ENCODE results near the gene SAP25.

The SAP25 gene

GRCh38 chr7:100595188-100595587 lies 21.5 kb upstream of the SAP25 start:
- no peak for DNase-seq (ENCODE audit: low read depth)

- no peak for DNase-seq (ENCODE audit: low read depth)
Observed at GRCh38 chr7:100591596-100591995, 17.9 kb upstream of the SAP25 start.

GRCh38 chr7:100590077-100590737 lies 16.5 kb upstream of the SAP25 start:
- DNase-seq (ENCODE audit: low read depth): no peak

GRCh38 chr7:100589341-100589947 lies 15.7 kb upstream of the SAP25 start:
- no peak for DNase-seq (ENCODE audit: low read depth)

- peak; percentile 59 for DNase-seq (ENCODE audit: low read depth)
Observed at GRCh38 chr7:100588438-100588837, 14.7 kb upstream of the SAP25 start.

DNA sequence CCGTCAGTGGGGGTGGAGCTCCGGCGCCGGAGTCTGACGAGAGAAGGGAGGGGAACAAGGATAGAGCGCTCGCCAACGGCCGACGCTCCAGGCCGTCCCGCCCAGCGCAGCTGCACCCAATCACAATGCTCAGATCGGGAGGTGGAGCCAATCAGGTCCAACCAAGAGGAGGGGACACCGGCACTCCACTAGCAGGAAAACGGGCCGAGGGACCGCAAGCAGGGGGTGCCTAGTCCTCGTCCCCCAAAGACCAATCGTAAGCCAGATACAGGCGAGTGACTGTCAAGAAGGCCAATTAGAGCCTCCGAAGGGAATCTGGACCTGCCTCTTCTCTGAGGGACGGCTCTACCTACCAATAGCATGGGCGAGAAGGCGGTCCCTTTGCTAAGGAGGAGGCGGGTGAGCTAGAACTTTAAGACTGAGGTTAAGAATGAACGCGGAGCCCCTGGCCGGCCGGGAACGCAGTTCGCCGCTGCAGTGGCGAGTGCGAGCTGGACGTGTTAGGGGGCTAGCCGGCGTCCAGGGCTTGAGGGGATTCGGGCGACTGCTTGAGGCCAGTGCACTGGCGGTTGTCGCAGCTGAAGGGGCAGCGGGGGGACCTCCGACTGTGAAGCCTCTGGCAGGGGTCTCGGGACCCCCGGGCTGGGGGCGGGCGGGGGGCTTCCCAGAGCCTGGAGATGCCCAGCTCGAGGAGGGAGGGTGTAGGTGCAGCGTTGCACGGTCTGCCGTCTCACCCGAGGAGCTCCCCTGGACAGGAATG lies 12.7 kb upstream of the SAP25 start, which contains the start of gene FBXO24:
Gene FBXO24 (plus strand): TSS at position 63 of the 760 bp plus-strand sequence. CDS start 298 bp downstream, at position 361.
- peak; percentile 99 for DNase-seq (ENCODE audit: low read depth)

GRCh38 chr7:100585511-100586265 lies 12.0 kb upstream of the SAP25 start, which contains the start of gene LRCH4:
TSS of gene LRCH4 (minus strand) at chr7:100586129. CDS start at chr7:100586100, 29 bp downstream.
- DNase-seq (ENCODE audit: low read depth): peak; percentile 45

- DNase-seq (ENCODE audit: low read depth): peak; percentile 70
Observed at GRCh38 chr7:100584683-100585510, 11.2 kb upstream of the SAP25 start.

- DNase-seq (ENCODE audit: low read depth): no peak
Observed at GRCh38 chr7:100584054-100584682, 10.5 kb upstream of the SAP25 start.

DNA sequence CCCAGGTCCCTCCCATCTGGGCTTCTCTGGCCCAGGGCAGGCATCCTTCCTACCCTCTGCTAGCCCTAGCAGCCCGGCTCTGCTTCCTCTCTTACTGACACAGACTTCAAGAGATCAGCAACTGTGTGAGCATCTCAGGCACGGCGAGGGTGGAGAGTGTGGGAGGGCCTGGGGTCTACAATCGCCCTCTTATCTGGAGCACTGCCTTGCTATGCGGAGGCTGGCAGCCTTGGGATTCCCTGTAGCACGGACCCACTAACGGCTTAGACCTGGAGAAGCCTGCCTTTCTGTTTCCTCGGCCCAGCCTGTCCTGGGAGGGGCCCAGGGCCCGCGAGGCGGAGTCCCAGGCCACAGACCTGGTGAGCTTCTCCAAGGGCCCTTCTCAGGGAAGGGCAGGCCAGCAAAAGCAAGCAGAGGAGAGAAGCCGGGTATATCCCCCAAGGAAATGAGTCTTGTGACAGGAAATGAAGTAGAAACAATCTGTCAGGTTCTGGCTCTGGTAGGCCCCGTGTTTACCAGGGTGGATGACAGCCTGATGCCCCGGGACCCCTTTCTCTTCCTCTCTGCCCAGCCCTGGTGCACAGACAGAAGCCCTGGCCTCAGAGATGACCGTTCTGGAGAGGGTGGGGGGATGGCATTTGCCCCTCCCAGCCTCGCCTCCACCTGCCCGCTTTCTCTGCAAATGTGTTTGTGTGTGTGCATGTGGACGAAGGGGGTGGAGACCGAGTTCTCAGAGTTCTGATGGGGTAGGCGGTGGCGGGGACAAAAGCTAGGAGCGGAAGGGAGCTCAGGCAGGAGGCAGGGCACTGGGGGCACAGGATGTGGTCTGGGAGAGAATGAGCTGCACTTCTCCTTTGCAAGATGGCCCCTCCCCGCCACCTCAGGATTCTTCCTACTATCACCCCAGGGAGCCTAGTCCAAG lies 9.7 kb upstream of the SAP25 start:
- peak; percentile 54 for DNase-seq (ENCODE audit: low read depth)

DNA sequence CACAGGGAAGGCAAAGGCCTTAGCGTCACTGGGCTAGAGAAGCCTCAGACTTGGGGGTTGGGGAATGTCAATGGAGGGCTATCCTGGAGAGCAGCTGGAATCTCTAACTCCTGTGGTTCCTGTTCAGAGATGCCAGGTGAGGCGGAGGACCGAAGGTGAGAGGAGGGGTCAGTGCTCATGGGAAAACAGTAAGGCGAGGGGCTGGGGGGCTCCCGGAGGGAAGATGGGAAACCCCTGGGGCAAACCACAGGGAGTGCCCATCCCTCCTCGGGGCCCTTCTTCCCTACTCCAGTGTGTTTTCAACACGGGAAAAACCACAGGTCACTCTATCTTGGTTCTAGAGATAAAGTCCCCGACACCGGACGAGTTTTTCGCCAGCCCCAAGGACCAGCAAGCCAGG lies 8.9 kb upstream of the SAP25 start:
- DNase-seq (ENCODE audit: low read depth): no peak

DNA sequence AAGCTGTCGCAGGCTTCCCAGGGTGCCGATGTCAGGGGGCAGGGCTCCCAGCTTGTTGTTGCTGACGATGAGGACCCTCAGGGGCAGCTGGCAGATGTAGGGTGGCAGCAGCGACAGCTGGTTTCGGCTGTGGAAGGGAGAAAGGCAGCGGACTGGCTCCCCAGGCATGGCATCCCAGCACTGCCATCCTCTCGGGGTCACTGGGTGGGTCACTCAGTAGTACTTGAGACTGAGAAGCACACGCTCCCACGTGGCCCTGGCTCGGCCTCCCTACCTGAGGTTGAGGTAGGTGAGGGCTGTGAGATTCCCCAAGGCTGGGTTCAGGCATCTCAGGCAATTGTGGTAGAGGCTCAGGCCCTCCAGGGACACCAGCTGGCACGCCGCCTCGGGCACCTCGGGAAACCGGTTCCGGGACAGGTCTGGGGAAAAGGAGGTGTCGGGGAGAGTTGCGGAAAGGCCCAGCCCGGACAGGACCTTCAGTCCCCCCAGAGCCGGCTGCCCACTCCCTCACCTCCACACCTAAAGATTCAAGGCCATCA lies 8.4 kb upstream of the SAP25 start:
- DNase-seq (ENCODE audit: low read depth): no peak

GRCh38 chr7:100580466-100581283 lies 7.0 kb upstream of the SAP25 start:
- DNase-seq (ENCODE audit: low read depth): no peak

DNA sequence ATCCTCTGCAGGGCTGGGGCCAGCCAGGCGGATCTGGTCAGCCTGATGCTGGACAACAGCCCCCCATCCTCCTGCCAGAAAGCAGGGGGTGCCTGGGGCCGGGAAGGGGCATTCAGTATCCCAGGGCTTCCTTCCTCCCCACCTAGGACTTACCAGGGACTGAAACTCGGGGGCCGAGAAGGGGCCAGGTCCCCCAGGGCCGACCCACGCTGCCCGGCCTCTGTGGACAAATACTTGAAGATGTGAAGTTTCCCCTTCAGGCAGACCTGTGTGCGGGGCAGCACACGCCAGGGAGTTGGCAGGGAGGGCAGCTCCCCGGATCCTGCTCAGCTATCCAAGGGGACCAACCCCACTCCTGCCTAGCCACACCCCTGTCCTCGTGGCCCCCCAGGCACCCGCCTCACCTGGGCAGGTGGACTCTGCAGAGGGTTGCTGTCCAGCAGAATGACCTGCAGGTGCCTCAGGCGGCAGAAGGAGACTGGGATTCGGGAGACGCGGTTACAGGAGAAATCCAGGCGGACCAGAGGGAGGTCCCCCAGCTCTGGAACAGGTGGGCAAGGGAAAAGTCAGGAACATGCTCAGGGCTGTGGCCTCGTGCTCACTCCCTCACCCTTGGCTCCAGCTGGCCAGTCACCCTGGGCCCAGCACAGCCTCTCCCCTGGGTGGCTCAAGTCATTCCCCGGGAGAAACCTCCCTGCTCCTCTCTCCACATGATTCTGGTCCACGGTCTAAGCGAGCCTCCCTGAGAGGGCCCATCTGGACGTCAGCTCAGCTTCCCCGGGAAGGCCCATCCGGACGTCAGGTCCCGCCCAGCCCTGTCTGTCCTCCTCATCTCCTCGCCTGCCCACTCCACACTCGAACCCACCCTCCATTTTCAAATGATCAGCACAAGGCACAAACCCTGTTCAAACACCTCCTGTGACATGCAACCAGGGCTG lies 4.8 kb upstream of the SAP25 start:
- DNase-seq (ENCODE audit: low read depth): no peak

- DNase-seq (ENCODE audit: low read depth): no peak
Observed at GRCh38 chr7:100577507-100577906, 3.8 kb upstream of the SAP25 start.

GRCh38 chr7:100577103-100577502 lies 3.4 kb upstream of the SAP25 start:
- no peak for DNase-seq (ENCODE audit: low read depth)

DNA sequence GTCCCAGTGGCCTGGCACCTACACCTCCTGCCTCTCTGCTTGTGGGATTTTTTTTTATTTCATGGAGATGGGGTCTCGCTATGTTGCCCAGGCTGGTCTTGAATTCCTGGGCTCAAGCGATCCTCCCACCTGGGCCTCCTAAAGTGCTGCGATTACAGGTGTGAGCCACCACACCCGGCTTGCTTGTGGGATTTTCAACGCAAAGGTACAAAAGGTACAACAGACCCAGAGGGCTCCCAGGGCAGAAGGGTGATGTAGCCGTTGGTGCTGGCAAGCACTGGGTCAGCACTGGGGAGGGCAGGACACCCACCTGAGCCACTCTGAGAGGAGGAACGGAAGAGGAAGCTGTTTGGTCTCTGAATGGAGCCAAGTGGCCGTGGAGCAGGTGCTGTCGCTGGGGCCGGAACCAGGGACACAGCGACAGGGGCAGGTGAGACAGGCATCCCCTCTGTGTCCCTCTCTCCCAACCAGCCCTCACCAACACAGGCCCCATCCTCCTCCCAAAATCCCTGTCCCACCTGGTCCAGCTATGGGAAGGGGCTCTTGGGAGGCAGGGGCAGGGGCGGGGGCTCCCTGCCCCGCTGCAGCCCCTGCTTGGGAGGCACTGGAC lies 2.8 kb upstream of the SAP25 start:
- no peak for DNase-seq (ENCODE audit: low read depth)
